HG02763 (cell line): ENCODE data around the gene OPN1SW.
A peak's percentile ranks its signal among the peaks of the same experiment; 100 is the strongest.

ENCODE experiments used
- ATAC-seq: cut with Tn5 transposase; IDR thresholded peaks from one replicate; pipeline ENCODE4 v1.9.1; 2021; ENCODE audit warnings: mild to moderate bottlenecking, moderate library complexity; ENCODE audit not compliant: unreplicated experiment

The OPN1SW gene

DNA sequence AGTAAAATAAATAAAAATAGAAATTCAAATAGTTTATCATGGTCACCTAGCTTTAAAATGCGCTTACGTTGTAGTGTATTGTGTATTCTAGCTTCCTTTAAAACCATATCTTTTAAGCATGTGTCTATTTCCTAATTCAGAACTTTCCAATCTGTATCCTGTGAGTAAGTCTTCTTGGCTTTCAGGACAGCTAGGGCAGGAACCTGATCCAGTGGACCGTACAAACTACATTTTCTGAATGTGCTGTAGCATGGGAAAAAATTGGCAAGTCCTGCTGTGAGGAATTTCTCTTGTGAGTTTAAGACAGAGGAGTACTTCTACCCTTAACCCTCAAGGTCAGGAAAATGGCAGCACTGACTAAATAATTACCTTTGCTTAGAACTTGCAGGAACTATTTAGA, 12.1 kb downstream of the OPN1SW start:
- ATAC-seq: no peak

DNA sequence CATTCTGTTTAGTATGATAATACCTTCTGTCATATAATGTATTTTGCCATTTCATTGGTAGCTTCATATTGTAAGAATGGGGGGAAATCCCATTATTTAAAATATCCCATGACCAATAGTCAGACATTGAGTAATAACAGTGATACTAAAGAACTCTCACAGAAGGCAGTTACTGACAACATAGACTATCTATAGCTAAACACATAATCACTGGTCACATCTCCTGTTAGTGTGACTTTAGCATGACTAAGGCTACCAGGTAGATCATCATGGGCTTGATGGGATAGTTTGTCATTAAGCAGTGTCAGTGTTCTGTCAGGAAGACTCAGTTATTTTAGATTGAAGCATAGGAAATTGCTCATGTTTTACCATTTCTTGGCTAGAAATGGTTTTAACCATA, 16.4 kb downstream of the OPN1SW start:
- no peak for ATAC-seq

DNA sequence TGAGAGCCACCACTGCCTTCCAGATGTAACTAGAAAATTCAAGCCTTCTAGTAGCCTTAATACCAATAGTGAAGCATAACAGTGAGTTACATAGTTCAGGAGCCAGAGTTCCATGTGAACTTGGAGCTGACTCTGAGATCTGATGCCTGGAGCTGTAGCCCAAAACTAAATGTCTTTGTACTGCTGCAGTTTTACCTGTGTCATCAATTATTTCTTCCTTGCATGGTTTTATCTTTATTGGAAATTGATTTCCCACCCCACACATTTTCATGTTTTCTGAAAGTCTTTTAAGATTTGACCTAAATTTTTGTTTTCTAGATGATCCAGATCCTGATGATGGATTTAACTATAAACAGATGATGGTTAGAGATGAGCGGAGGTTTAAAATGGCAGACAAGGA, 17.0 kb downstream of the OPN1SW start:
- no peak for ATAC-seq

DNA sequence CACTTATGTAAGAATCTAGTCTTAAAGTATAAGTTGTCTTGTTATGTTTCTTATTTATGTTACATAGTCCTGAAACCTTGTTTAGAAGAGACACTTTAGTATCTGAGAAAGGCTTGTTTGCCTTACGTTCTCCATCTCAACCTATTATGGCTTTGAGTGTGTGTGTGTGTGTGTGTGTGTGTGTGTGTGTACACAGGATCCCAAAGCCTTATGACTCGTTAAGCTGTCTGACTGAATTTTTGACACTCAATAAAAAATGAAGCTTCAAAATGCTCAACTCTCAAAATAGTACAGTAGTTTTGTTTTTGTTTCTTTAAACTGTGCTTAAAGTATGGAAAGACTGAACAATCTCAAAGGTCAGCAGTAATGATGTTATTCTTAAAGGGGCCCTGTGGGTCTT, 18.4 kb downstream of the OPN1SW start:
- ATAC-seq: no peak

DNA sequence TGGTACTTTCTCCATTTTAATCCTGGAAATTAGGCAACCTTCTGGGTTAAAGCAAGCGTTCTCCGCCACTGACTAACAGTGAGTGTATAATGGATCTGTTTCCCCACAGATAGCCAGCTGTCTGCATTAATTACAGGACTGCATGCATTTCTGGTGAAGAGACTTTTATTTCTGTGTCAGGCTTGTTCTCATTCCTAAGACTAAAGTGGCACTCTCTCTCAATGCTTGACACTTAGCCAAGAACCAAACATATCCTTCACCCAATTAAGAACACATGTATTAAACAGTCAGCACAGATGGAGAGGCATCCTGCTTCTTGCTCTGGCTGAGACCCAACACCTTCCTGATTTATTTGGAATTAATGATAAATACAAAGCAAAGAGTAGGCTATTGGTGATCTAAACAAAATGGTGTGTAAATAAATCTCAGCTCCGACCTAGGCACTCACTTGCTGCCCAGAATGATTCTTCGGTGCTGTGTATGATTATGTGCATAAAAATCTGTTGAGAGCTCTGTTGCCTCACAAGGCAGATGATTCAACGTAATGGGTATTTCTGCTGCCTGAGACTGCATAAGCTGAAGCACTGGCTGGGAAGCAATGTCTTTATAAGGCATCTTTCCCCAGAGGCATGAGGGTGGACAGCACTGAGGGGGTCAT, 19.6 kb downstream of the OPN1SW start:
- ATAC-seq: no peak

DNA sequence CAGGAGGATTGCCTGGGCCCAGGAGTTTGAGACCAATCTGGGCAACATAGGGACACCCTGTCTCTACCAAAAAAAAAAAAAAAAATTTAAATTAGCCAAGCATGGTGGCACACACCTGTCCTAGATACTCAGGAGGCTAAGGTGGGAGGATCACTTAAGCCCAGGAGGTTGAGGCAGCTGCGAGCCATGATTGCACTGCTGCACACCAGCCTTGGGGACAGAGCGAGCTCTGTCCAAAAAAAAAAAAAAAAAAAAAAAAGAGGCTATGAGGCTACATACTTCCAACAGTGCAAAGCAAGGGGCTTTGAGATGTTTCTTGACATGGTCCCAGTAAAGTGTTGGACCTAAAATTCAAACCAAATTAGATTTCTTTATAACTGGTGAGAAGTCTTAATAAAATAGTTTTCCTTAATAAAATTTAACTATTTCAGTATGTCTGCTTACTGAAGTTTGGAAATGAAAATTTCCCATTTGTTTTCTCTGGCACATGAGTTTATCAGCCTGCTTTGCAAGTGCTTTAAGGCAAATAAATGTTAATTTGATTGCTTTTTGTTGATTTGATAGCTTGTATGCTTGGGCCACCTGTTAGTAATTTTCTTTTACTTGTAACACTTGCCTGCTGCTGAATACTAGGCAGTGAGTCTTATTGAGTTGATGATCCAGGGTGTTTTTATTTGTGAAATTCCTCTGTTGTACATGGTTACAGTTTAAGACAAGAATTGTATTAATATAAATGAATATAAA, 20.3 kb downstream of the OPN1SW start:
- ATAC-seq: no peak

DNA sequence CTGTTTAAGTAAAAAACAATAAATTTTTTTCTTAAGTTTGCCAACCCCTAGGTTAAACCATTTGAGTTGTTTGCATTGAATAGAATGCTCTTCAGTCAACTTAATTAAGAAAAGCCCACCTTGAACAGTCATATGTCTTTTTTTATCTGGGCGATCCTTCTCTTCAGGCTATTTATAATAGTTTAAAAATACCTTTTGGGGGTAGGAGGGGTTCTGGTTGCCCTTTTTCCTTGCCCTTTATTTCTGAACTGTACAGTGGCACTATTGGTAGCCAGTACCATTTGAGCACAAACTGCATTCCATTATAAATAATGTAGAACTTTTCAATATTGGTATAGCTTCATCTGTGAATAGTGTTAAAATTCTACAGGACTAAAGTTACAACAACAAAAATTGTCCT, 23.3 kb downstream of the OPN1SW start:
- ATAC-seq: no peak

DNA sequence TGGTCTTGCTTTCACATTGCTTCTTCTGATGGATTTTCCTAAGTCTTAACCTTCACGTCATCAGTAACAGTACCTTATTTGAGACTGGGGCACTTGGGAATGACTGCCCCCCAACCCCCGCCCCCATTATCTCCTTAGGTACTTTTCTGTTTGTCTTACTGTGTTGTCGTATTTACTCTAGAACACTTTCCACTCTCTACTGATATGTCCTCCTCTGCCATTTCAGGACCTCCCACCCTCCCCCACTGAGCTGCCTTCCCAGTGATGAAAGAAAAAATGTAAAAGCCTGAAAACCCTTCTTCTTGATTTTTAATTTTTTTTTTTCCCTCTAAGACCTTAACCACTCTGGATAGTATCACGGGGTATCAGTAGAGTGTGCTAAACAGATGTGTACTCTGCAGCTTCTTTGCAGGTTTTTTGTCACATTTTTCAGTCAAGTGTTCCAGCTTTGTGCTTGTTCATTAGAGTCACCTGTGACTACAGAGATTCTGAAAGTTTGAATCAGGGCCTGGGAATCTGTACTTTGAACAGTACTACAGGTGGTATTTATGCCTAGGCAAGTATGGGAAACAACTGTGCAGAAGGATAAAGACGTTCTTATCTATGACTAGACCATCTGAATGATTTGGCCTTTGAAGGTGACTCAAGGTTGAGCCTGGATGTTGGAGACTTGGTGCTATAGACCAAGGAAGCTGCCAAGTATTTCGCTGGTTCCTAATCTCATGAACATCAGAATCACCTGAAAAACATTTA, 28.1 kb downstream of the OPN1SW start:
- ATAC-seq: no peak

DNA sequence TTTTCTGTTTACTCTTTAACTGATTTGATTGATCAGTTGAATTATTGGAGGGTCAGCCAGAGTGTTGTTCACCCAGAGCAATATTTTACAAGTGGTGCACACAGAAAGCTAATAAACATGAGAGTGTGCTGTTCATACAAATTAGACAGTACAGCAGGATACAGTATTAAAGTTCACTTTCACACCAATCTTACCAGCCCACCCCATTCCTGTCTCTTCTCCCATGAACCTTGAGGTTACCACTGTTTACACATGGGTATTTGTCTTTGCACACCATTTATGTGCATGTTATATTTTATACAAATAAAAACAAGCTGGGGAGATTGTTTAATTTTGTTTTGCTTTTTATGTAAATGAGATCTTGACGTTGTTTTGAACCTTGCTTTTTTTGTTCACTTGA, 29.9 kb downstream of the OPN1SW start:
- no peak for ATAC-seq

DNA sequence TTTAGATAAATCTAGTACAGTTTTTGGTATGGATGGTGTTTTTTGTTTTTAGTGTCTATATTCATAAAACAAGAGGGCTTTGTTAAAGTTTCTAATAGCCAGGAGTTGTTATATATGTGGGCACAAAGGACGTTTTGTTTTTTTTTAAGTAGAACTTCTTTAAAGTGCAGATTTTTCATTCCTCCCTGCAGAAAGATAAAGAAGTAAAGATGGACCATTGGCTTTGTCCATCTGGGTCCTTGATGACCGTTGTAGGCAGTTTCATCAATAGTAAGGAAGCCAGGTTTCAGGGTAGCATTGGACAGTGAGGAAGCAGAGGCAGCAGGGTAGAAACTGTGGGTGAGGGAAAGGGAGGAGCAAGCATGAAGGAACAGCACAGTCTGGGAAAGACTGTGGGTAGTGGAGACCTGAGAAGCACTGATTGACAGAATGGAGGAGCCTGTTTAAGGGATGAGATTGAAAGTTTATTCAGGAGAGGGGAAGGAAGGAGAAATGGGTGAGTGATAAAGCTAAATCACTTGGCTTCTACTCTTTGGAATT, 31.2 kb downstream of the OPN1SW start:
- no peak for ATAC-seq

DNA sequence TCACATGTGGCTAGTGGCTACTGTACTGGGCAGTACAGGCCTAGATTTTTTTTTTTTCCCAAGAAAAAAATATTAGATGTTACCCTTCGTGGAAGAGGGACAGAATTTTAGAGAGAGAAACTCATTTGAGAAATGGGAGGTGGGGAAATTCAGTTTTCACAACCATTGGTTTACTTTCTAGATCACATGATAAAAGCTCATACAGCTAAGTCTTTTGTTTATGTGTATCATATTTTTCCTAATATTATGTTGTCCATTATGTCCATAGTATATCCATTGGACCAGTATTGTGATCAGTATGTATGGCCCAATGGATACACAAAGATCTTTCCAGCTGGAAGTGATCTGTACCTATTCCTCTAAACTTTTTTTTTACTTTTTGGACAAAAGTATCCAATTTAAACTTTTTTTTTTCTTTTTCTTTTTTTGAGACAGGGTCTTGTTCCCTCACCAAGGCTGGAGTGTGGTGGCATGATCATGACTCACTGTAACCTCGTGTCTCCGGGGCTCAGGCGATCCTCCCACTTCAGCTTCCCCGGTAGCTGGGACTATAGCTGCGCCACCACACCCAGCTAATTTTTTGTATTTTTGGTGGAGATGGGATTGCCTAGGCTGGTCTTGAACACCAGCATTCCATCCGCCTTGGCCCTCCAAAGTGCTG, 32.4 kb downstream of the OPN1SW start:
- ATAC-seq: no peak

DNA sequence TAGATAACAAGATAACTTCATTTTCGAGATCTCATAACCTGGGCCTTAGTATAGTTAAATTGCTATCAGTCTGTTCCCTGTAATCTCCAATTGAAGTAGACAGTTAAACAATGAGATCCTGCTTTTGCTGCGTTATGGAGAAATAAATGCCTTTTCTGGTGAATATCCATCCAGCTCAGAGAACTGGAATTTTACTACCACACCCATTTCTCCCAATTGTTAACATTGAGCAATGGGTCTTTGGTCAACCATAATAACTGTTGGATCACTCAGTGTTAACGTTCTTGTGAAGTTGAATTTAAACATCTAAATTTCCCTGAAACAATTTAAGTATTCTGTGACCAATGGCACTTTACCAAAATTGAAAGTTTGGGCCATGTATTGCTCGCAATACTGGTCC, 33.4 kb downstream of the OPN1SW start:
- no peak for ATAC-seq

DNA sequence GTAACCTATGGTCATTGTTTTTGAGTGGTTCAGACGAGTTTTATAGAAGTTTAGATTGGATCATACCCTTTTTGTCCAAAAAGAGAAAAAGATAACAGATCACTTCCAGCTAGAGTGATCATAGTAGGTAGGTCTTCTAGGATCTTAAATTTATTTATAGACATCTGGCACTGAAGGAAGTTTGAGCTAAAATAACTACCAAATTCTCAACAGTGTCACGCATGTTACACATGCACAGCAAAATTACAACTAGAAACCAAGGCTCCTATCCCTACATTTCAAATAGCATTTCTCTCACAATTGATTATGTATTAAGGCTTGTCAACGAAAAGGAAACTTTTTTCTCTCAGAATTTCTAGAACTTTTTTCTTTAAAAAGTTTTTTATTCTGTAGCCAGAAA, 34.1 kb downstream of the OPN1SW start:
- no peak for ATAC-seq

DNA sequence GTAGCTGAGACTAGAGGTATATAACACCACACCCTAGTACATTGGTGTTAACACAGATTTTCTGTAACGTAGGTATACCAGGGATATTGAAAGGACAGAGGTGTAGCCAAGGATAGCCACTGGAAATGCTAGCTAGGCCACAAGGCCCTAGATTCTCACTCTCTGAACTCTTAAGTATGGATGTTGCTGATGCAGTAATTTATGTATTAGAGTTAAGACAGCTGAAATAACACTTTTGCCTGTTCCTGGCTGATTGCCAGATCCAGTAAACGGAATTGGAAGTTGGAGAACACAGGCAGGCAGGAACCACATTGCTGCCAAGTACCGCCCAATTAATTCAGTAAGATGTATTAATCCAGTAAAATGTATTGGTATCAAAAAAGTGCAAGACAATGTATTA, 34.6 kb downstream of the OPN1SW start:
- no peak for ATAC-seq

DNA sequence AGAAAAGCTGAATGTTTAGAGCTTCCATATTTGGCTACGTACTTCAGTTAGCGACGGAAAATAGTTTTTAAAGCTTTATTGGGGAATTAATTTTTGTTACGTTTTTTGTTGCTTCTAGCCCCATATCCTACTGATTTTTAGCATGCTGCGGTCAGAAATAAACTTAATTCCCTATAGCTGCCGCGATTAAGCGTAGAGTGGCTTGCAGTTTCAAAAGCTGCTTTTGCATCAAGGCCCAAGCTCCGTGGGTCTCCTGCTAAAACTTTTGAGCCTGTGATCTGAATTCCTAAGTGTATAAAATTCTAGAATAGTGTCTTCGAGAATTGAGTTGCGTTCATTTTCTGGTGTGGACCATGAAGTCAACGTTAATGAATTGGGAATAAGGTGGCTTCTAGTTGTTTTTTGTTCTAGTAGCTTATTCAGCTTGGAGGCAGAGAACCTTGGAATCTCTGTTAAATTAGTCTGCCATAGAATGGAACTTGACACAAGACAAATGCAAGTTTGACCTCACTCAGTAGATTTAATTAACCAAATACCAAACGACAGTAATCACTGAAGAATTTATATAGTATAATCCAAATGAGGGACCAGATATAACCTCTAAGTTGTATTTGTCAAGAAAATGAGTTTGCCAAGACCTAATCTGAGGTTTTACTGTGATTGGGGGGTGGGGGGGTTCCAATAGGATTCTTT, 35.5 kb downstream of the OPN1SW start:
- ATAC-seq: no peak

DNA sequence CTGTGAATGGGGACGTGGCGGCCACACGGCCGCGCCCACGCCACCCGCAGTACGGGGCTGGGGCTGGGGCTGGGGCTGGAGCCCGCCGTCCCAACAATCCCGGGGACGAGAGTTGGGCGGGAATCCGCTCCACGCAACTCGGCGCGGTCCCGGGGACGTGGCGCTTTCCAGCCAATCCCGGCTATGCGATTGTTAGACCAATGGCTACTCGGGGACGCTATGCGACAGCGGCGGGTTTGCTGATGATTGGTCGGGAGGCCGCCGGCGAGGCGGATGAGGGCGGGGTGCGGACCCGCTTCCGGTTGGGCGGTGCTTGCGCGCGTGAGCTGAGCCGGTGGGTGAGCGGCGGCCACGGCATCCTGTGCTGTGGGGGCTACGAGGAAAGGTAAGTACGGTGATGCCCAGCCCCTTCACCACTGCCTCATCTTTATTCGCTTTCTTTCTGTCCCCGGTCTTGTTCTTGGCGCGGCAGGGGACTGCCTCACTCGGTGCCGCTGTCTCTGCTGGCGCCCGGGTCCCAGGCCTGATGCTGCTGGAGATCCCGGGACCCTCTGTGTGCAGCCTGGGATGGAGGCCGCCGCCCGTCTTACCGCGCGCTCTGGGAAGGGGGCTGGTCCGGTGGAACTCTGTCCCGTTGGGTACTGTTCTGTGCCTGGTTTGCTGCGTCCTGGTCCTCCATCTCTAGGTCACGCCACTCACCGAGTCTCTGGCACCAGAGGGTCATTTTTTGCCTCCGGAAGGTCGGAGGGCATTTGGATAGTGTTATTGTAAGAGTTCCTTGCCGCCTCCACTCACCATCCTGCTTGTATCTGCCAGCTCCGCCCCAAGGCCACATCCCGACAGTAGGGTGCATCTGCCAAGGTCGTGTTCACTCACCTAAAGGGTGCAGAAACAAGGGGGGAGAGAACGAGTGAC, 36.3 kb downstream of the OPN1SW start, which contains the start of gene CALU:
Gene CALU, plus strand, starts transcription at position 312 of the 915 bp plus-strand sequence. CDS start 9,225 bp downstream, outside the sequence.
- peak; percentile 98 for ATAC-seq

DNA sequence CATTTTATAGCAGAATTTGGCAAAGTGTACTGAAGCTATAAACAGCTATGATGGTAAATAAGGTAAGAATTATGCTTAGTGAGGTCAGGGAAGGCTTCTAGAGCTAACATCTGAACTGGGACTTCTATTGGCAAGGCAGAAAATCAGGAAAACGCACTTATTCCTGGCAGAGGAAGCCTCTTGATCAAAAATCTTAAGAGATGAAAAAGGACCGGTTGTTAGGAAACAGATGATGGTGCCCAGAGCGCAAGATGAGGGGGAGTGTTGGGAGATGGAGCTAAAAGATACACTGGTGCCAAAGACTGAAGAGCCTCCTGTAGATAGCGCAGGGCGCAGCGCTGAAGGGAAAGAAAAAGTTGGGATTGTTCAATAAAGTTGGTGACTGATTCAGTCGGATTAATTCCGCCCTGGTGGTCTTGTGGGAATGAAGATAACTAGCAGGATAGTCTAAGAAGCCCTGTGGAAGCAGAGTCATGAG, 37.0 kb downstream of the OPN1SW start:
- no peak for ATAC-seq

DNA sequence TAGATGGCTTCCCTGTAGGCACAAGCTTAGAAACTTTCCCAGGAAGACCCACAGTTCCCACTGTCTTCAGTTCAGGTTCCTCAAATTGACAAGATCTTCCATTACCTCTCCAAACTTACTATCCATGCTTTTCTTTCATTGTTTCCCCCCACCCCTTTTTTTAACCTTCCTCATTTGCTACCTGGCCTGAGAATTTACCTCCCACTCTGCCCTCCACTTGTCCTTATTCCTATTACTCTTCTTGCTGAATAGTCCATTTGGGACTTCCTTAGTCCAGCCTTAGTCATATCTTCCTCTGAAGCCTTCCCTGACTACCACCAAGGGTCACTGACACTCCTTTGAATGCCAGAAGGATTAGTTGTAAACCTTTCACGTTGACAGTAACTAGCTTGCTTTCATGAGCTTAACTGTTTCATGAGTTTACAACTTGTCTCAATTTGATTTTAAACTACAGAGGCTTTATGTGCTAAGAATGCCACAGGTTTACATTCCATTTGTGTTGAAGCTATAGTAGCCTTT, 37.7 kb downstream of the OPN1SW start:
- ATAC-seq: no peak

DNA sequence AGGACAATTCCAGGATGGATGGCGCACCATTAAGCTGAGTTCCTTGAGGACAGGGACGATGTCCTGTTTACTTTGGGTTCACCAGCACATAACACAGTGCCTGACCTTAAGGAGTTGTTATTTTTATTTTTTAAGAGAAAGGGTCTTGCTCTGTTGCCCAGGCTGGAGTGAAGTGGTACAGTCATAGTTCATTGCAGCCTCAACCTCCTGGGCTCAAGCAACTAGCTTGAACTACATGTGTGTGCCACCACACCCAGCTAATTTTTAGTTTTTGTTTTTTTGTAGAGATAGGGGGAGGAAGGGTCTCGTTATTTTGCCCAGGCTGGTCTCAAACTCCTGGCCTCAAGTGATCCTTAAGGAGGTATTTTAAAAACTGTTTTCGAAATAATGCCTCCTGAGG, 38.2 kb downstream of the OPN1SW start:
- no peak for ATAC-seq
